Hepatocyte (in vitro differentiated cells): Measurements from ENCODE around the gene MALL. TPM values are rescaled to one million over a fixed set of nuclear protein-coding genes. Genes with fewer than 3 reads are reported as not detected.

Experiments
- DNase-seq: peaks from one replicate; pipeline ENCODE4 v3.0.0-alpha.2; 2016; ENCODE audit warnings: low spot score
- H2AFZ ChIP-seq: fragments of 200-600 bp; sonication (generic); 2 replicates; pipeline ENCODE4 v1.6.0; 2016; ENCODE audit warnings: antibody characterized with exemption, mild to moderate bottlenecking
- H3K27ac ChIP-seq: fragments of 200-600 bp; sonication (generic); 2 replicates; pipeline ENCODE4 v1.5.1; 2016; ENCODE audit warnings: mild to moderate bottlenecking
- H3K27me3 ChIP-seq: fragments of 200-600 bp; sonication (generic); 2 replicates; pipeline ENCODE4 v1.6.1; 2016
- H3K36me3 ChIP-seq: fragments of 200-600 bp; sonication (generic); replicated peaks from 2 replicates; pipeline ENCODE4 v1.5.1; 2016; ENCODE audit warnings: low read depth; ENCODE audit not compliant: insufficient read depth
- H3K4me1 ChIP-seq: fragments of 200-600 bp; sonication (generic); 2 replicates; pipeline ENCODE4 v1.5.1; 2016; ENCODE audit warnings: mild to moderate bottlenecking, moderate library complexity; ENCODE audit not compliant: insufficient read depth
- H3K4me2 ChIP-seq: fragments of 200-600 bp; sonication (generic); 2 replicates; pipeline ENCODE4 v1.6.0; 2016
- H3K4me3 ChIP-seq: fragments of 200-600 bp; sonication (generic); 2 replicates; pipeline ENCODE4 v1.5.1; 2016; ENCODE audit warnings: mild to moderate bottlenecking
- H3K79me2 ChIP-seq: fragments of 200-600 bp; sonication (generic); 2 replicates; pipeline ENCODE4 v1.6.0; 2017; ENCODE audit warnings: mild to moderate bottlenecking
- H3K9me2 ChIP-seq: fragments of 200-600 bp; sonication (generic); replicated peaks from 2 replicates; pipeline ENCODE4 v1.6.0; 2017; ENCODE audit warnings: mild to moderate bottlenecking; ENCODE audit not compliant: insufficient read depth
- H3K9me3 ChIP-seq: fragments of 200-600 bp; sonication (generic); 2 replicates; pipeline ENCODE4 v1.5.1; 2016; ENCODE audit warnings: low read depth, mild to moderate bottlenecking
- H4K20me1 ChIP-seq: fragments of 200-600 bp; sonication (generic); 2 replicates; pipeline ENCODE4 v1.6.0; 2016; ENCODE audit warnings: mild to moderate bottlenecking; ENCODE audit not compliant: insufficient read depth, poor library complexity, severe bottlenecking
- CTCF ChIP-seq: fragments of 200-600 bp; sonication (generic); IDR thresholded peaks from 2 replicates; pipeline ENCODE4 v1.5.1; 2016; ENCODE audit warnings: antibody characterized with exemption, mild to moderate bottlenecking; ENCODE audit not compliant: poor library complexity
- EZH2 ChIP-seq: fragments of 200-600 bp; sonication (generic); IDR thresholded peaks from 2 replicates; pipeline ENCODE4 v1.6.1; 2016; ENCODE audit warnings: antibody characterized with exemption, mild to moderate bottlenecking, borderline replicate concordance
- EZH2phosphoT487 ChIP-seq: fragments of 200-600 bp; sonication (generic); IDR thresholded peaks from one replicate; pipeline ENCODE4 v1.6.1; 2018; ENCODE audit warnings: antibody characterized with exemption, mild to moderate bottlenecking, low read depth, moderate library complexity; ENCODE audit not compliant: unreplicated experiment, severe bottlenecking
- WGBS: methylation state at CpG from one replicate; pipeline ENCODE4 v1.1.6; 2016; ENCODE audit warnings: low lambda C conversion rate; ENCODE audit errors: missing lambda C conversion rate; 5-methylcytosine and 5-hydroxymethylcytosine counted together
- polyA plus RNA-seq: library from polyadenylated mRNA; unstranded; fragments of >200 nt; fragmentation: Nextera tagmentation; extraction: Ambion mirVana; gene quantifications from 2 replicates; pipeline ENCODE4 v1.2.1, GENCODE V29; 2016
- total RNA-seq: library from RNA; depleted of rRNA; stranded (reverse); fragments of >200 nt; gene quantifications from 2 replicates; pipeline ENCODE4 v1.2.3, GENCODE V29; 2014

Gene MALL
- total and polyA plus RNA-seq, 2 experiments from 2014 or later: 30.8 to 55.7 TPM

- H3K4me3 ChIP-seq: no peak overlapping the region
- H3K4me2 ChIP-seq: no peak overlapping the region
- TF ChIP-seq EZH2 (no peak), CTCF (no peak), EZH2phosphoT487 (no peak)
- WGBS: 86% methylated on average over 2 of the region's 2 CpGs
- no peaks in the 10 kb centered on the region for H3K27me3 ChIP-seq
- no peaks in the 10 kb centered on the region for H4K20me1 ChIP-seq
- H3K9me3 ChIP-seq: no peaks in the 10 kb centered on the region
- H2AFZ ChIP-seq: no peak overlapping the region
- H3K9me2 ChIP-seq: no peaks in the 10 kb centered on the region
- DNase-seq: no peak
- H3K36me3 ChIP-seq: no peaks in the 10 kb centered on the region
- H3K4me1 ChIP-seq: no peaks in the 10 kb centered on the region
- H3K27ac ChIP-seq: no peak overlapping the region
- H3K79me2 ChIP-seq: no peaks in the 10 kb centered on the region
These were observed 15.5 kb upstream of the MALL start for GRCh38 chr2:110131166-110131565.

- H3K9me3 ChIP-seq: no peaks in the 10 kb centered on the region
- no peak overlapping the region for H3K4me2 ChIP-seq
- no peaks in the 10 kb centered on the region for H4K20me1 ChIP-seq
- no peaks in the 10 kb centered on the region for H3K79me2 ChIP-seq
- no peak overlapping the region for H2AFZ ChIP-seq
- no peak overlapping the region for H3K27ac ChIP-seq
- H3K27me3 ChIP-seq: no peaks in the 10 kb centered on the region
- no peak for TF ChIP-seq EZH2phosphoT487
- no peak for TF ChIP-seq EZH2
- TF ChIP-seq CTCF: no peak
- no peaks in the 10 kb centered on the region for H3K9me2 ChIP-seq
- no peaks in the 10 kb centered on the region for H3K4me1 ChIP-seq
- H3K36me3 ChIP-seq: no peaks in the 10 kb centered on the region
- WGBS: 86% methylated on average over 2 of the region's 2 CpGs
- H3K4me3 ChIP-seq: no peak overlapping the region
- DNase-seq: no peak
These were observed 15.1 kb upstream of the MALL start for GRCh38 chr2:110130757-110131156.

GRCh38 chr2:110126906-110127305 is 11.3 kb upstream of the MALL start:
- H4K20me1 ChIP-seq: no peaks in the 10 kb centered on the region
- no peak overlapping the region for H3K4me2 ChIP-seq
- H3K27me3 ChIP-seq: no peaks in the 10 kb centered on the region
- no peaks in the 10 kb centered on the region for H3K9me2 ChIP-seq
- H3K9me3 ChIP-seq: no peaks in the 10 kb centered on the region
- H2AFZ ChIP-seq: no peak overlapping the region
- 90% methylated on average over 2 of the region's 2 CpGs for WGBS
- H3K27ac ChIP-seq: no peak overlapping the region
- H3K36me3 ChIP-seq: no peaks in the 10 kb centered on the region
- no peak overlapping the region for H3K4me3 ChIP-seq
- no peaks in the 10 kb centered on the region for H3K4me1 ChIP-seq
- TF ChIP-seq CTCF: no peak
- TF ChIP-seq EZH2: no peak
- TF ChIP-seq EZH2phosphoT487: no peak
- no peaks in the 10 kb centered on the region for H3K79me2 ChIP-seq
- no peak for DNase-seq
